ENCODE measurements around the gene NEU1. TPM values are rescaled to one million over a fixed set of nuclear protein-coding genes. Genes with fewer than 3 reads are reported as not detected.
"Not testable (repeated sequence)": the region's sequence is repeated elsewhere in the genome, so short reads cannot be mapped to it uniquely, and the experiment has no call there.

The NEU1 gene
- total and polyA plus RNA-seq, 4 donors: 27.6 to 42.4 (median 34.8) TPM

GRCh38 chr6:31819871-31820299 lies 42.7 kb downstream of the NEU1 start (continued):
- TF ChIP-seq SP1 (IDR thresholded peaks at IDR 0.05) (no peak), JUND (IDR thresholded peaks at IDR 0.05) (peak in 1 of 2 donors; percentile 2), MAX (IDR thresholded peaks at IDR 0.05) (no peak), FOXA1 (IDR thresholded peaks at IDR 0.05) (no peak)
- TF ChIP-seq, protein P1, sequence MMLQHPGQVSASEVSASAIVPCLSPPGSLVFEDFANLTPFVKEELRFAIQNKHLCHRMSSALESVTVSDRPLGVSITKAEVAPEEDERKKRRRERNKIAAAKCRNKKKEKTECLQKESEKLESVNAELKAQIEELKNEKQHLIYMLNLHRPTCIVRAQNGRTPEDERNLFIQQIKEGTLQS (IDR thresholded peaks at IDR 0.05): no peak

DNA sequence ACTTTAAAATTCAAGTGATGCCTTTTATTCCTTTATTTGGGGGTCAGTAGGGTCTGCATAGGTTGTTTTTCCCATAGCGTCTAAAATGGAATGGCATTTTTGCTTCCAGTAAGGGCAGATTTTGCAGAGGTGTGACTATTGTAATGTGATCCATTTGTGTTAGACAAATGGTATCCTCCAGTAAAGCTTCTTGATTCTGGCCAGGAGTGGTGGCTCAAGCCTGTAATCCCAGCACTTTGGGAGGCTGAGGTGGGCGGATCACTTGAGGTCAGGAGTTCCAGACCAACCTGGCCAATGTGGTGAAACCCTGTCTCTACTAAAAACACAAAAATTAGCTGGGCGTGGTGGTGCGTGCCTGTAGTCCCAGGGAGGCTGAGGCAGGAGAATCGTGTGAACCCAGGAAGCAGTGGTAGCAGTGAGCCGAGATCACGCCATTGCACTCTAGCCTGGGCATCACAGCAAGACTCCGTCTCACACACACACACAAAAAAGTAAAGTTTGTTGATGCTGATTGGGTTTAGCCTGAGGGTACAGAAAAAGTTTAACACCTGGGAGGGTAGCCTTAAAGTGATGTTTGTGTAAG lies 44.6 kb downstream of the NEU1 start:
- H3K27me3 ChIP-seq (ENCODE audit: control insufficient read depth in 4 of 4, insufficient read depth in 4 of 4, low read length in 3 of 4); DNase-seq (ENCODE audit: low spot score); H3K36me3 ChIP-seq (ENCODE audit: control insufficient read depth in 4 of 4, insufficient read depth in 3 of 4, low read depth in 1 of 4, low read length in 3 of 4); H3K9me3 ChIP-seq (ENCODE audit: control insufficient read depth in 4 of 4, low read length in 3 of 4): not testable (repeated sequence)
- peak overlapping the region; percentile 34 to 89 for H3K9ac ChIP-seq (ENCODE audit: low read depth in 1 of 2, low read length in 2 of 2)
- TF ChIP-seq RXRA (IDR thresholded peaks at IDR 0.05) (peak in 1 of 2 donors; percentile 36), JUND (IDR thresholded peaks at IDR 0.05) (peak in 1 of 2 donors; percentile 4)
- WGBS: 21% methylated on average over 8 of the region's 8 CpGs
- peaks cover 13 to 29% (median 16%) of the 10 kb centered on the region in 4 donors for H3K4me1 ChIP-seq (ENCODE audit: control insufficient read depth in 4 of 4, insufficient read depth in 4 of 4, low read length in 3 of 4)
- H3K27ac ChIP-seq (ENCODE audit: low read depth in 1 of 2, low read length in 2 of 2): peak overlapping the region; percentile 76 to 86
- H3K4me3 ChIP-seq (ENCODE audit: low read depth in 1 of 3, low read length in 3 of 3): peak overlapping the region; percentile 27 to 69 (median 59)

- Histone ChIP-seq H3K9ac (ENCODE audit: low read depth in 1 of 2, low read length in 2 of 2) (peak overlapping the region; percentile 34 to 89), H3K4me1 (ENCODE audit: control insufficient read depth in 4 of 4, insufficient read depth in 4 of 4, low read length in 3 of 4) (peaks cover 13 to 29% (median 14%) of the 10 kb centered on the region in 4 donors), H3K4me3 (ENCODE audit: low read depth in 1 of 3, low read length in 3 of 3) (peak overlapping the region; percentile 27 to 69 (median 59)), H3K27ac (ENCODE audit: low read depth in 1 of 2, low read length in 2 of 2) (peak overlapping the region; percentile 76 to 86)
- WGBS: 15% methylated on average over 15 of the region's 37 CpGs
- DNase-seq (ENCODE audit: low spot score); H3K36me3 ChIP-seq (ENCODE audit: control insufficient read depth in 4 of 4, insufficient read depth in 3 of 4, low read depth in 1 of 4, low read length in 3 of 4); H3K9me3 ChIP-seq (ENCODE audit: control insufficient read depth in 4 of 4, low read length in 3 of 4); H3K27me3 ChIP-seq (ENCODE audit: control insufficient read depth in 4 of 4, insufficient read depth in 4 of 4, low read length in 3 of 4): not testable (repeated sequence)
- TF ChIP-seq, protein P2, sequence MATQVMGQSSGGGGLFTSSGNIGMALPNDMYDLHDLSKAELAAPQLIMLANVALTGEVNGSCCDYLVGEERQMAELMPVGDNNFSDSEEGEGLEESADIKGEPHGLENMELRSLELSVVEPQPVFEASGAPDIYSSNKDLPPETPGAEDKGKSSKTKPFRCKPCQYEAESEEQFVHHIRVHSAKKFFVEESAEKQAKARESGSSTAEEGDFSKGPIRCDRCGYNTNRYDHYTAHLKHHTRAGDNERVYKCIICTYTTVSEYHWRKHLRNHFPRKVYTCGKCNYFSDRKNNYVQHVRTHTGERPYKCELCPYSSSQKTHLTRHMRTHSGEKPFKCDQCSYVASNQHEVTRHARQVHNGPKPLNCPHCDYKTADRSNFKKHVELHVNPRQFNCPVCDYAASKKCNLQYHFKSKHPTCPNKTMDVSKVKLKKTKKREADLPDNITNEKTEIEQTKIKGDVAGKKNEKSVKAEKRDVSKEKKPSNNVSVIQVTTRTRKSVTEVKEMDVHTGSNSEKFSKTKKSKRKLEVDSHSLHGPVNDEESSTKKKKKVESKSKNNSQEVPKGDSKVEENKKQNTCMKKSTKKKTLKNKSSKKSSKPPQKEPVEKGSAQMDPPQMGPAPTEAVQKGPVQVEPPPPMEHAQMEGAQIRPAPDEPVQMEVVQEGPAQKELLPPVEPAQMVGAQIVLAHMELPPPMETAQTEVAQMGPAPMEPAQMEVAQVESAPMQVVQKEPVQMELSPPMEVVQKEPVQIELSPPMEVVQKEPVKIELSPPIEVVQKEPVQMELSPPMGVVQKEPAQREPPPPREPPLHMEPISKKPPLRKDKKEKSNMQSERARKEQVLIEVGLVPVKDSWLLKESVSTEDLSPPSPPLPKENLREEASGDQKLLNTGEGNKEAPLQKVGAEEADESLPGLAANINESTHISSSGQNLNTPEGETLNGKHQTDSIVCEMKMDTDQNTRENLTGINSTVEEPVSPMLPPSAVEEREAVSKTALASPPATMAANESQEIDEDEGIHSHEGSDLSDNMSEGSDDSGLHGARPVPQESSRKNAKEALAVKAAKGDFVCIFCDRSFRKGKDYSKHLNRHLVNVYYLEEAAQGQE (IDR thresholded peaks at IDR 0.05): peak; percentile 27
- TF ChIP-seq YY1 (IDR thresholded peaks at IDR 0.05) (peak; percentile 49), JUND (IDR thresholded peaks at IDR 0.05) (peak in 1 of 2 donors; percentile 8), RAD21 (IDR thresholded peaks at IDR 0.05) (peak; percentile 29 to 59)
Measured at GRCh38 chr6:31817133-31817928, 45.3 kb downstream of the NEU1 start.
